ENCODE data around the gene RYR1.
"Not testable (repeated sequence)": the region's sequence is repeated elsewhere in the genome, so short reads cannot be mapped to it uniquely, and the experiment has no call there.

RYR1 gene

DNA sequence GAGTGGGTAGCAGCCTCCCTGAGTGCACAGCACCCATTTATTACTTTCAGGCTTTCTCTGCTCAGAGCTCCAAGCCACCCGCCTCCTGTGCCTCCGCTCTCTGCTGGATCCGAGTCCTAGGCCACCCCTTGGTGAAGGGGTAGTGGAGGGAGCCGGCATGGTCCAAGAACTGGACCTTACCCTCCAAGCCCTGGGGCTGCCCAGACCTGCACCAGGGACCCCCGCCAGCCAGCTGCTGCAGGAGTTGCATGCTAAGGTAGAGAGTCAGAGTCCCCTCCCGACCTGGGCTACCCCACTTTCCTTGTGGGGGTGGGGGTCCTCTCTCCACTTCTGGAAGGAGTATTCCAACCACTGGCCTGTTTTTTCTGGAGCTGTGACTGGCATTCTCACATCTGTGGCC is 28.6 kb upstream of the RYR1 start:
- ATAC-seq (ENCODE audit: low read depth), result no peak
- Histone ChIP-seq H3K9me3 (ENCODE audit: severe bottlenecking) (no peaks in the 10 kb centered on the region), H3K27ac (ENCODE audit: poor library complexity, severe bottlenecking) (no peak overlapping the region)

DNA sequence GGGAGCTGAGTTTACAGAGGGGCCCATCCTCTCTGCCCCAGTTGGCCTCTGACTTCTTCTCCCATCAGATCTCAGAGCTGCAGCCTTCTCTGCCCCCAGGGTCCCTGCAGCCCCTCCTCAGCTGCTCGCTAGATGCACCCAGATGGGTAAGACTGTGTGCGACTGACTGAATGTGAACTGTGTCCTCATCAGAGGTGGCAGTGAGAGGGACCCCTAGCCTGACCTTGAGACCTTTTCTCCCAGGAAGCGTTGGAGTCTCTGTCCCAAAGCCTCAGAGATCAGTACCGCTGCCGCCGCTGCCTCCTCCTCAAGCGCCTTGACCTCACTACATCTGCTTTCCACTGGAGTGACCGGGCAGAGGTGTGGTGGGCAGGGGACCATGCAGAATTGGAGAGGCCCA is 28.2 kb upstream of the RYR1 start:
- TF ChIP-seq, protein P1, sequence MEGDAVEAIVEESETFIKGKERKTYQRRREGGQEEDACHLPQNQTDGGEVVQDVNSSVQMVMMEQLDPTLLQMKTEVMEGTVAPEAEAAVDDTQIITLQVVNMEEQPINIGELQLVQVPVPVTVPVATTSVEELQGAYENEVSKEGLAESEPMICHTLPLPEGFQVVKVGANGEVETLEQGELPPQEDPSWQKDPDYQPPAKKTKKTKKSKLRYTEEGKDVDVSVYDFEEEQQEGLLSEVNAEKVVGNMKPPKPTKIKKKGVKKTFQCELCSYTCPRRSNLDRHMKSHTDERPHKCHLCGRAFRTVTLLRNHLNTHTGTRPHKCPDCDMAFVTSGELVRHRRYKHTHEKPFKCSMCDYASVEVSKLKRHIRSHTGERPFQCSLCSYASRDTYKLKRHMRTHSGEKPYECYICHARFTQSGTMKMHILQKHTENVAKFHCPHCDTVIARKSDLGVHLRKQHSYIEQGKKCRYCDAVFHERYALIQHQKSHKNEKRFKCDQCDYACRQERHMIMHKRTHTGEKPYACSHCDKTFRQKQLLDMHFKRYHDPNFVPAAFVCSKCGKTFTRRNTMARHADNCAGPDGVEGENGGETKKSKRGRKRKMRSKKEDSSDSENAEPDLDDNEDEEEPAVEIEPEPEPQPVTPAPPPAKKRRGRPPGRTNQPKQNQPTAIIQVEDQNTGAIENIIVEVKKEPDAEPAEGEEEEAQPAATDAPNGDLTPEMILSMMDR (IDR thresholded peaks at IDR 0.05; ENCODE audit: poor library complexity, severe bottlenecking), result no peak
- no peak overlapping the region for H3K4me3 ChIP-seq (ENCODE audit: severe bottlenecking)
- no peak for ATAC-seq (ENCODE audit: low read depth)

More for the DNA sequence above, 28.6 kb upstream of the RYR1 start:
- TF ChIP-seq, protein P1 (IDR thresholded peaks at IDR 0.05; ENCODE audit: poor library complexity, severe bottlenecking), result no peak
- peaks cover 9% of the 10 kb centered on the region for H3K36me3 ChIP-seq (ENCODE audit: low read depth)
- no peaks in the 10 kb centered on the region for H3K4me1 ChIP-seq (ENCODE audit: insufficient read depth, poor library complexity, severe bottlenecking)
- H3K27me3 ChIP-seq (ENCODE audit: insufficient read depth, poor library complexity, severe bottlenecking), result no peaks in the 10 kb centered on the region
- H3K4me3 ChIP-seq (ENCODE audit: severe bottlenecking), result no peak overlapping the region
- no peak for DNase-seq (ENCODE audit: low spot score)

DNA sequence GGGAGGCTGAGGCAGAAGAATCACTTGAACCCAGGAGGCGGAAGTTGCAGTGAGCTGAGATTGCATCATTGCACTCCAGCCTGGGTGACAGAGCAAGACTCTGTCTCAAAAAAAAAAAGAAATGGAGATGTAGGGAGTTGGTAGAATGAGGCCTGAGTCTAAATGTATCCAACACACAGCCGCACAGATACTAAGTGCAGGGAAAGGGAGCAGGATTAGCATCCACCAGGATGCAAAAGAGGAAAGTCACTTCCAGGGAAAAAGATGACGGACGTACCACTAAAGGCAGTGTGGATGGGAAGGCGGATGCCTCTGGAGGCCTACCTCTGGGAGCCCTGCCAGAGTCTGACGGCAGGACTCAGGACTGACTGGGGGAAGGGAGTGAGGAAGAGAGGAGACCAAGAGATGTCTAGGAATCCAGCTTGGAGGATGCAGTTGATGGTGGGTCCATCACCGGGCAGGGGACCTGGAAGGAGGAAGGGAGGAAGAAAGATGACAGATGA is 23.8 kb upstream of the RYR1 start:
- ATAC-seq (ENCODE audit: low read depth) (peak; percentile 34), DNase-seq (ENCODE audit: low spot score) (no peak)

More for the DNA sequence above, 28.2 kb upstream of the RYR1 start:
- Histone ChIP-seq H3K9me3 (ENCODE audit: severe bottlenecking) (no peaks in the 10 kb centered on the region), H3K36me3 (ENCODE audit: low read depth) (peaks cover 9% of the 10 kb centered on the region), H3K27ac (ENCODE audit: poor library complexity, severe bottlenecking) (no peak overlapping the region), H3K4me1 (ENCODE audit: insufficient read depth, poor library complexity, severe bottlenecking) (no peaks in the 10 kb centered on the region), H3K27me3 (ENCODE audit: insufficient read depth, poor library complexity, severe bottlenecking) (no peaks in the 10 kb centered on the region)
- no peak for DNase-seq (ENCODE audit: low spot score)

DNA sequence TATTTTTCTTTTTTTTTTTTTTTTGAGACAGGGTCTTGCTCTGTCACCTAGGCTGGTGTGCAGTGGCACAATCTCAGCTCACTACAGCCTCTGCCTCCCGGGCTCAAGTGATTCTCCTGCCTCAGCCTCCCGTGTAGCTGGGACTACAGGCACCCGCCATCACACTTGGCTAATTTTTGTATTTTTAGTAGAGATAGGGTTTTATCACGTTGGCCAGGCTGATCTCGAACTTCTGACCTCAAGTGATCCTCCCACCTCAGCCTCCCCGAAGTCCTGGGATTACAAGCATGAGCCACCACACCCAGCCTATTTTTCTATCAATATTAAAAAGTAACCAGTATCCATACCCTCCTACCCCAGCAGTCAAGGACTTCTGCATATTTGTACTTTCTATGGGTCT is 23.1 kb upstream of the RYR1 start:
- not testable (repeated sequence) for H3K4me3 ChIP-seq (ENCODE audit: severe bottlenecking); DNase-seq (ENCODE audit: low spot score); ATAC-seq (ENCODE audit: low read depth); H3K9me3 ChIP-seq (ENCODE audit: severe bottlenecking); H3K27me3 ChIP-seq (ENCODE audit: insufficient read depth, poor library complexity, severe bottlenecking); H3K27ac ChIP-seq (ENCODE audit: poor library complexity, severe bottlenecking); H3K36me3 ChIP-seq (ENCODE audit: low read depth); H3K4me1 ChIP-seq (ENCODE audit: insufficient read depth, poor library complexity, severe bottlenecking)

More for the DNA sequence above, 23.8 kb upstream of the RYR1 start:
- TF ChIP-seq, protein P1 (IDR thresholded peaks at IDR 0.05; ENCODE audit: poor library complexity, severe bottlenecking), result no peak
- Histone ChIP-seq H3K27ac (ENCODE audit: poor library complexity, severe bottlenecking) (no peak overlapping the region), H3K9me3 (ENCODE audit: severe bottlenecking) (no peaks in the 10 kb centered on the region), H3K36me3 (ENCODE audit: low read depth) (peaks cover 9% of the 10 kb centered on the region), H3K4me1 (ENCODE audit: insufficient read depth, poor library complexity, severe bottlenecking) (no peaks in the 10 kb centered on the region), H3K4me3 (ENCODE audit: severe bottlenecking) (no peak overlapping the region), H3K27me3 (ENCODE audit: insufficient read depth, poor library complexity, severe bottlenecking) (no peaks in the 10 kb centered on the region)

DNA sequence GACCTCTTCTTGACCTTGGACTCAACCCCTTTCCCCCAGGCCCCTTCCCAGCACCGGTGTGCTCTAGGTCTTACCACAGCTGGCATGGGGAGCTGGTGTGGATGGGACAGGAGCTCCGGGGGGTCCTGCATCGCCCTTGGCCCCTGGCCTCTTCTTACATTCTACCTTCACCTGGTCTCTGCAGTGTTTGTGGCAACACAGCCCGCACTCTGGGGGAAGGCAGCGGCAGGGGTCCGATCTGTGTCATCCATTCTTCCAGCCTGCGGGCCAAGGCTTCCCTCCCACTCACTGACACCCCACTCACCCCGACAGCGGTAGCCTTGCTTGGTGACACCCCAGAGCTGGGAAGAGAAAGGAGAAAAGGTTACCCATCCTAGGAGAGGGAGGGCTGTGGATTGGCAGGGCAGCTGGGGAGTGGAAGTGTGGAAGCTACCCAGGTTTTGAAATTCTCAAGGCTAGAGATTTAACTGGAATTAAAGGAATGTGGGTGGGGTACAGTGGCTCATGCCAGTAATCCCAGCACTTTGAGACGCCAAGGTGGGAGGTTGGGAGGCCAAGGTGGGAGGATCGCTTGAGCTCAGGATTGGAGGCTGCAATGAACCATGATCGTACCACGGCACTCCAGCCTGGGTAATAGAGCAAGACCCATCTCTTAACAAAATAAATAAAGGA is 22.3 kb upstream of the RYR1 start:
- Histone ChIP-seq H3K27ac (ENCODE audit: poor library complexity, severe bottlenecking) (no peak overlapping the region), H3K9me3 (ENCODE audit: severe bottlenecking) (no peaks in the 10 kb centered on the region), H3K27me3 (ENCODE audit: insufficient read depth, poor library complexity, severe bottlenecking) (no peaks in the 10 kb centered on the region), H3K4me3 (ENCODE audit: severe bottlenecking) (no peak overlapping the region), H3K4me1 (ENCODE audit: insufficient read depth, poor library complexity, severe bottlenecking) (no peaks in the 10 kb centered on the region), H3K36me3 (ENCODE audit: low read depth) (peaks cover 9% of the 10 kb centered on the region)
- ATAC-seq (ENCODE audit: low read depth), result peak; percentile 66
- DNase-seq (ENCODE audit: low spot score), result no peak
- TF ChIP-seq, protein P1 (IDR thresholded peaks at IDR 0.05; ENCODE audit: poor library complexity, severe bottlenecking), result no peak

DNA sequence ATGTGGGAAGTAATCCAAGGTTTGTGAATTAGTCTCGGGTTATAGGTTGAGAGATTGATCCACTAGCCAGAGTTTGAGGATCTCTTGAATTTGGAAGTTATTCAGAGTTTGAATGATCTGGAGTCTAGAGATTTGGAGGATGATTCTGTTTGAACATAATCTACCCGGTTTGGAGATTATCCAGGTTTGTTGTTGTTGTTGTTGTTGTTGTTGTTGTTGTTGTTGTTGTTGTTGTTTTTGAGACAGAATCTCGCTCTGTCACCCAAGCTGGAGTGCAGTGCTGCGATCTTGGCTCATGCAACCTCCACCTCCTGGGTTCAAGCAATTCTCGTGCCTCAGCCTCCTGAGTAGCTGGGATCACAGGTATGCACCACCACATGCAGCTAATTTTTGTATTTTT is 21.6 kb upstream of the RYR1 start:
- not testable (repeated sequence) for H3K27me3 ChIP-seq (ENCODE audit: insufficient read depth, poor library complexity, severe bottlenecking); ATAC-seq (ENCODE audit: low read depth); H3K36me3 ChIP-seq (ENCODE audit: low read depth); H3K4me3 ChIP-seq (ENCODE audit: severe bottlenecking); DNase-seq (ENCODE audit: low spot score); H3K9me3 ChIP-seq (ENCODE audit: severe bottlenecking); H3K4me1 ChIP-seq (ENCODE audit: insufficient read depth, poor library complexity, severe bottlenecking); H3K27ac ChIP-seq (ENCODE audit: poor library complexity, severe bottlenecking)
